ENCODE data around the gene ASCL1. TPM values are rescaled to one million over a fixed set of nuclear protein-coding genes. Genes with fewer than 3 reads are reported as not detected.

Gene ASCL1
- total and polyA plus RNA-seq, 9 of the 15 experiments (the other 6 are each of a cell fraction or from before 2014, with no cell fraction given), result 0.01 to 0.09 (median 0.04) TPM; not detected in 3

GRCh38 chr12:102950950-102951619, 6.4 kb upstream of the ASCL1 start:
- TF ChIP-seq ZNF41 (CRISPR knock-in tag; conservative IDR thresholded peaks at IDR 0.05), result no peak
- no peak for TF ChIP-seq ESRRB (CRISPR knock-in tag; IDR thresholded peaks at IDR 0.05; ENCODE audit: borderline replicate concordance)
- in situ Hi-C loops (cut with MboI), result no loop called here
- Histone ChIP-seq H3K36me3 (ENCODE audit: control insufficient read depth, insufficient read depth, low read length) (no peaks in the 10 kb centered on the region), H3K9ac (ENCODE audit: insufficient read depth in 1 of 2, low read depth in 2 of 2, low read length in 2 of 2) (no peak overlapping the region), H3K9me1 (ENCODE audit: control insufficient read depth, insufficient read depth, low read length) (no peaks in the 10 kb centered on the region), H4K20me1 (replicated peaks; ENCODE audit: control insufficient read depth, insufficient read depth, low read length) (no peaks in the 10 kb centered on the region), H3K79me2 (ENCODE audit: control insufficient read depth, insufficient read depth, low read length) (no peaks in the 10 kb centered on the region), H3K9me3 (replicated peaks; ENCODE audit: control insufficient read depth, insufficient read depth, low read depth, low read length) (no peaks in the 10 kb centered on the region), H3K27me3 (ENCODE audit: control insufficient read depth in 2 of 2, insufficient read depth in 2 of 2, low read length in 2 of 2) (peaks cover 0 to 6% of the 10 kb centered on the region in 2 experiments; a peak in 1 of 5 replicates), H3K4me3 (no peak overlapping the region), H3K4me1 (replicated peaks in 1 of 2; ENCODE audit: control insufficient read depth in 2 of 2, insufficient read depth in 2 of 2, low read length in 2 of 2) (peaks cover 0 to 3% of the 10 kb centered on the region in 2 experiments; a peak in 1 of 5 replicates), H3K4me2 (ENCODE audit: insufficient read depth, low read length) (no peak overlapping the region), H3K27ac (ENCODE audit: extremely low read depth, low read depth, low read length) (no peak overlapping the region), H2AFZ (ENCODE audit: low read depth, low read length) (no peak overlapping the region)
- BruUV-seq (replicated peaks), result no TSS peak
- ATAC-seq (no peak), DNase-seq (ENCODE audit: extremely low read depth in 1 of 4, low spot score in 3 of 4) (no peak), FAIRE-seq (no peak)
- WGBS (ENCODE audit: insufficient coverage, low coverage, missing lambda C conversion rate), result under 1% methylated on average over 20 of the region's 21 CpGs
- POLR2A ChIA-PET, result no interaction called here
- intact Hi-C loops (cut with micrococcal nuclease), result no loop called here
- CTCF ChIA-PET (ENCODE audit: low intra/inter-chr PET ratio), result interaction anchor here (1.6 kb wide), 1 partner anchor 597 kb away, joined by 4 read pairs; no protein-coding TSS in a partner anchor

DNA sequence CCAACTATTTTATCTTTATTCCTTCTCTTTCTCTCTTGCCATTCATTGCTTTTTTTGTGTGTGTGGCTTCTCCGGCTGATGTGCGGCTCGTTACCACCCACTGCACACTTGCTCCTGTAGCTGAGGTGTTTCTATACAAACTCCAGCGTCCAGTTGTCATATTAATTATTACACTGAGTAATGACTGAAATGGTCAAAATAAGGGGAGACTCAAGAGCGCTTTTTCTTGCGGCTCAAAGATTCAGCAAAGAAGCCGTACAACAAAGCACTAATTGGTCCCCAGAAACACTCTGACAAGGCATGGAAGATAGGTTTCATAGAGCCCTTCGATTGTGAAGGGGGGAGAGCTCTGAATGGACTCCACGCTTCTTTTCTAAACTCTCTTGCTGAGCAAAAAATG, 5.6 kb upstream of the ASCL1 start:
- WGBS (ENCODE audit: insufficient coverage, low coverage, missing lambda C conversion rate), result 0% methylated on average over 9 of the region's 9 CpGs
- ATAC-seq, result no peak

More for the DNA sequence above, 5.6 kb upstream of the ASCL1 start:
- CTCF ChIA-PET (ENCODE audit: low intra/inter-chr PET ratio), result no interaction called here
- H3K36me3 ChIP-seq (ENCODE audit: control insufficient read depth, insufficient read depth, low read length), result no peaks in the 10 kb centered on the region
- no peaks in the 10 kb centered on the region for H3K9me1 ChIP-seq (ENCODE audit: control insufficient read depth, insufficient read depth, low read length)
- no peak overlapping the region for H3K9ac ChIP-seq (ENCODE audit: insufficient read depth in 1 of 2, low read depth in 2 of 2, low read length in 2 of 2)
- H4K20me1 ChIP-seq (replicated peaks; ENCODE audit: control insufficient read depth, insufficient read depth, low read length), result no peaks in the 10 kb centered on the region
- POLR2A ChIA-PET, result no interaction called here
- no peak overlapping the region for H2AFZ ChIP-seq (ENCODE audit: low read depth, low read length)
- H3K4me1 ChIP-seq (replicated peaks in 1 of 2; ENCODE audit: control insufficient read depth in 2 of 2, insufficient read depth in 2 of 2, low read length in 2 of 2), result peaks cover 0 to 3% of the 10 kb centered on the region in 2 experiments; a peak in 1 of 5 replicates
- intact Hi-C loops (cut with micrococcal nuclease) (no loop called here), in situ Hi-C loops (cut with MboI) (no loop called here)
- no peak overlapping the region for H3K4me3 ChIP-seq
- FAIRE-seq, result no peak
- DNase-seq (ENCODE audit: extremely low read depth in 1 of 4, low spot score in 3 of 4), result no peak
- H3K27me3 ChIP-seq (ENCODE audit: control insufficient read depth in 2 of 2, insufficient read depth in 2 of 2, low read length in 2 of 2), result peaks cover 0 to 11% of the 10 kb centered on the region in 2 experiments; a peak in 2 of 5 replicates
- no peaks in the 10 kb centered on the region for H3K9me3 ChIP-seq (replicated peaks; ENCODE audit: control insufficient read depth, insufficient read depth, low read depth, low read length)
- H3K27ac ChIP-seq (ENCODE audit: extremely low read depth, low read depth, low read length), result no peak overlapping the region
- H3K79me2 ChIP-seq (ENCODE audit: control insufficient read depth, insufficient read depth, low read length), result no peaks in the 10 kb centered on the region
- H3K4me2 ChIP-seq (ENCODE audit: insufficient read depth, low read length), result no peak overlapping the region
- no TSS peak for BruUV-seq (replicated peaks)
- TF ChIP-seq DIDO1 (tag; IDR thresholded peaks at IDR 0.05; ENCODE audit: low read depth), result no peak
- no peak for TF ChIP-seq SREBF1 (IDR thresholded peaks at IDR 0.05; ENCODE audit: borderline replicate concordance, low read depth, low read length)
- TF ChIP-seq RBFOX2 (IDR thresholded peaks at IDR 0.05; ENCODE audit: low read depth, low read length), result no peak
- TF ChIP-seq ZNF766 (CRISPR knock-in tag; conservative IDR thresholded peaks at IDR 0.05), result no peak
- TF ChIP-seq ASH1L (IDR thresholded peaks at IDR 0.05; ENCODE audit: borderline replicate concordance, low read depth, partially characterized antibody), result no peak
- no peak for TF ChIP-seq HDAC2 (IDR thresholded peaks at IDR 0.05)
- TF ChIP-seq, protein P1, sequence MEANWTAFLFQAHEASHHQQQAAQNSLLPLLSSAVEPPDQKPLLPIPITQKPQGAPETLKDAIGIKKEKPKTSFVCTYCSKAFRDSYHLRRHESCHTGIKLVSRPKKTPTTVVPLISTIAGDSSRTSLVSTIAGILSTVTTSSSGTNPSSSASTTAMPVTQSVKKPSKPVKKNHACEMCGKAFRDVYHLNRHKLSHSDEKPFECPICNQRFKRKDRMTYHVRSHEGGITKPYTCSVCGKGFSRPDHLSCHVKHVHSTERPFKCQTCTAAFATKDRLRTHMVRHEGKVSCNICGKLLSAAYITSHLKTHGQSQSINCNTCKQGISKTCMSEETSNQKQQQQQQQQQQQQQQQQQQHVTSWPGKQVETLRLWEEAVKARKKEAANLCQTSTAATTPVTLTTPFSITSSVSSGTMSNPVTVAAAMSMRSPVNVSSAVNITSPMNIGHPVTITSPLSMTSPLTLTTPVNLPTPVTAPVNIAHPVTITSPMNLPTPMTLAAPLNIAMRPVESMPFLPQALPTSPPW (CRISPR knock-in tag; IDR thresholded peaks at IDR 0.05), result no peak
- TF ChIP-seq MIER1 (IDR thresholded peaks at IDR 0.05; ENCODE audit: low read depth), result no peak
- TF ChIP-seq RBM15 (IDR thresholded peaks at IDR 0.05; ENCODE audit: insufficient read depth, low read length), result no peak
- TF ChIP-seq FOXA3 (CRISPR knock-in tag; conservative IDR thresholded peaks at IDR 0.05 in 1 of 2, IDR thresholded peaks at IDR 0.05 in 1 of 2), result no peak
